ENCODE results near the gene TMEM255B.

TMEM255B gene

DNA sequence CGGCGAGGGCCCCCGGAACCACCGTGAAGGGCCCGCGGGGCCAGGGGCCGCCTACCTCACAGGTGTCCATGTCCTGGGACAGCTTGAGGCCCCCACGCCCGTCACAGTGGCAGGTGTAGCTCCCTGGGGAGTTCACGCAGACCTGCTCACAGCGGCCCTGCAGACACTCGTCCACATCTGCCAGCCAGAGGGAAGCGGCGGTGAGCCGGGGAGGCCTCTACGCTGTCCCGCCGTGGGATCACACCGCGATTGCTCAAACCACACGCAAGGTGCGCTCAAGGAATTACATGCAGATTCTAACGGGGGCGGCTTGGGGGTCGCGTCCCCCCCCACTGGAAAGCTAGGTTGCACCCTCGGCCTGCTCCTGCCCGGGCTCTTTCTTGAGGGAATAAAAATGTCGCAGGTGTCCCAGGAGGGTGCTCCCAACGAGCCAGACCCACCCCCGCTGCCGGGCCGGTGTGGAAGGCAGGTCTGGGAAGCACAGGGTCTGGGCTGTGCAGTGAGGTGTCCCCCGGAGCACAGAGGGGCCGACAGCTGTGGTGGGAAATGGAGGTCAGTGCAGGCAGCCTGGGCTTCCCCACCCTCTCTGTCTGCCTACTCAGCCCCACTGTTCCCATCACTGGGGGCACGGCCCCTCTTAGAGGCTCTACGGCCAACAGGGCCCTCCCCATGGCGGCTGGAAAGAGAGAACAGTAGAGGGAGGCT, 75.6 kb downstream of the TMEM255B start:
- no peak for DNase-seq (ENCODE audit: low spot score)

DNA sequence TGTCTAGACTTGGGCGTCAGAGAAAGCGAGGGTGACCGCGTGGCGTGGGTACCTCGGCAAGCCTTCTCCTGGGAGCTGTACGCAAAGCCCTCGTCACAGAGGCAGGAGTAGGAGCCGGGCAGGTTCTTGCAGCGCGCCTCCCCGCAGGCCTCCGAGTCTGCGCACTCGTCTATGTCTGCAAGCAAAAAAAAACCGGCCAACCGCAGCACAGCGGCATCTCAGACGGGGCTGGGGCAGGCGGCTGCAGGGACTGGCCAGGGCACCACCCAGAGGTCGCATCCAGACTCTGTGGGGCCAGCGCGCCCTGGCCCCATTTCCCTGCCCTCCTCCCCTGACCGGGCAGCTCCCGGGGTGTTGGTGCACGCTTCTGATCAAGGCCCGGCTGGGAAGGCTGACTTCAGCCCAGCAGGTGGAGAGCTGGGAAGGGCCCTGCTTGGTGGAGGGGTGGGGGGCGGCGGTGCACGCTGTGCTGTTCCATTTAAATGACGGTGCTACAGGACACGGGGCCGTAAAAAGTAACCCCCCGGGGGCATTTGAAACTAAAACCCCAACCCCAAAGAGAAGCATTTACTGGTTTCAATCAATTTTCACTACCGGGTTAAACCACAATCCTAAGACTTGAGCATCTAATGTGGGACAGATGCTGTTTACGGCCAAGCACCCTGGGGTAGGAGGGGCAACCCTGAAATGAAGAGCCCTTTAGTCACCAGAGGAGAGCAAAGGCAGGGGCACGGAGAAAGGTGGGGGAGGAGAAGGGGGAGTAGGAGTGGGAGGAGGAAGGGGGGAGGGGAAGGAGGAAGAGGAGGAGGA, 76.6 kb downstream of the TMEM255B start:
- DNase-seq (ENCODE audit: low spot score): no peak

DNA sequence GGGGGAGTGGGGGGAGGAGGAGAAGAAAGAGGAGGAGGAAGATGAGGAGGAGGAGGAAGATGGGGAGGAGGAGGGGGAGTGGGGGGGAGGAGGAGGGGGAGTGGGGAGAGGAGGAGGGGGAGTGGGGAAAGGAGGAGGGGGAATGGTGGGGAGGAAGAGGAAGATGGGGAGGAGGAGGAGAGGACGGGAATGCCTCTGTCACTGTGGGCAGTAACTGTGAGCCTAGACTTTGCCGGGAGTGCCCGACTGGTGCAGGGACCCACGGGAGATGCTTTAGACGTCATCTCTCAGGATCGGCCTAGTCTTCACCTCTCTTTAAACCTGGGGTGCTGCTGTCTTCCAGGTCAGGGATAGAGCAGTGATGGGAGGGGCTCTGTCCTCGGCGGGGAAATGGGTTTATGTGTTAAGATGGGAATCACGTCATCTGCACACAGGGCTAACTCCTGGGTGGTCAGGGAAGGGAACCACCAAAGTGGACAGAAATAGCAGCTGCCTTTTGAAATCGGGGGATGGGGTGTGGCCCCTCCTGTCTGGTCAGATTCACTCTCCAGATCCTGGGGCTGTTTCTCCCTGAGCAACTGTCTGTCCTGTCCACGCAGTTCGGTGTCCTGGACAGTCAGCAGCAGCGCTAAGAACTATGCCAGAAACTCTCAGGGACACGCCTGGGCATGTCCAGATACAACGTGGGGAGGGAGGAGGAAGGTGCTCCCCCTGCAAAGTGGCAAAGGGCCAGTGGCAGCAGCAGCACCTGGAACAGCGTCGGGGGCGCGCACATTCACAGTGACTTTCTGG, 77.9 kb downstream of the TMEM255B start:
- no peak for DNase-seq (ENCODE audit: low spot score)

DNA sequence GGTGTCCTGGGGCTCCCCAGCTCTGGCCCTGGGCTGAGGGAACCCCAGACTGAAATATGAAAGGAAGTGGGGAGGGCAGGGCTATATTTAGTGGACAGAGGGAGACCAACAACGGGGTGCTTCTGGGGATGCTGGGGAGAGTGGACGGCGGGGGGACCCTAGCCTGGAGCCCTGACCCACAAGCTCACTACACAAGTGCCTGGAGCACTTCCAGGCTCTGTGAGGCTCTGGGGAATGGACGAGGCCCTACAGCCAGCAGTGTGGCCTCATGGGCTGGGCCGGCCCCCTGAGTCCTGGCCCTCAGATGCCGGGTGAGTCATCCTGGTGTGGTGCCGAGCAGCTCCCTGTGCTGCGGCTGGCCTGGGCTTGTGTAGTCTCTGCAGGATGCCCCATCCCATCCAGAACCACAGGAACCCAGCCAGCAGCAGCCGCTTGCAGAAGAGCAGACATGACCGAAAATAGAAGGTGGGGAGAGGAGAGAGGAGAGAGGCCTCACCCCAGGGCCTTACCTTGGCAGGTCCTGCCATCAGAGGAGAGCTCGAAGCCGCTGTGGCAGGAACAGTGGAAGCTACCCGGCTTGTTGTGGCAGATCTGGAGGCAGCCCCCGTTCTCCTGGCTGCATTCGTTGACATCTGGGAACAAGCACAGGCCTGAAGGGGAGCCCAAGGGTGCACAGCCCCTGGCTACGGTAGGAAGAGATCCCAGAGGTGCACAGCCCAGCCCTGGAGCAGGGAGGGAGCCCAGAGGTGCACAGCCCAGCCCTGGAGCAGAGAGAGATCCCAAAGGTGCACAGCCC, 78.7 kb downstream of the TMEM255B start:
- DNase-seq (ENCODE audit: low spot score): no peak

DNA sequence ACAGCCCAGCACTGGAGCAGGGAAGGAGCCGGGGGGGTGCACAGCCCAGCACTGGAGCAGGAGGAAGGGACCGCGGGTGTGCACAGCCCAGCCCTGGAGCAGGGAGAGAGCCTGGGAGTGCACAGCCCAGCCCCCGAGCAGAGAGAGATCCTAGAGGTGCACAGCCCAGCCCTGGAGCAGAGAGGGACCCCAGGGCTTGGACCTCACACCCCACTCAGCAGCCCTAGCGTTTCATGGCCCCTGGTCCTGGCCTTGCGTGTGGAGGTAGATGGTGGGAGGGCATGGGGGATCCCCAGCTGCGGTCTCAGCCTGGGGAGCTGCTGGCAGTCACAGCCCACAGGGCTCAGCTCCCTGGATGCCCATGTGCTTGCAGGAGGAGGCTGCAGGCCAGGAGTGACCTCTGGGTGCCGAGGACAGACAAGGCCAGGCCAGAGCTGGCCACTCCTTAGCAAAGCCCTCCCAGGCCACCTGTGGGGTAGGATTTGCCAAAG, 79.7 kb downstream of the TMEM255B start:
- no peak for DNase-seq (ENCODE audit: low spot score)

DNA sequence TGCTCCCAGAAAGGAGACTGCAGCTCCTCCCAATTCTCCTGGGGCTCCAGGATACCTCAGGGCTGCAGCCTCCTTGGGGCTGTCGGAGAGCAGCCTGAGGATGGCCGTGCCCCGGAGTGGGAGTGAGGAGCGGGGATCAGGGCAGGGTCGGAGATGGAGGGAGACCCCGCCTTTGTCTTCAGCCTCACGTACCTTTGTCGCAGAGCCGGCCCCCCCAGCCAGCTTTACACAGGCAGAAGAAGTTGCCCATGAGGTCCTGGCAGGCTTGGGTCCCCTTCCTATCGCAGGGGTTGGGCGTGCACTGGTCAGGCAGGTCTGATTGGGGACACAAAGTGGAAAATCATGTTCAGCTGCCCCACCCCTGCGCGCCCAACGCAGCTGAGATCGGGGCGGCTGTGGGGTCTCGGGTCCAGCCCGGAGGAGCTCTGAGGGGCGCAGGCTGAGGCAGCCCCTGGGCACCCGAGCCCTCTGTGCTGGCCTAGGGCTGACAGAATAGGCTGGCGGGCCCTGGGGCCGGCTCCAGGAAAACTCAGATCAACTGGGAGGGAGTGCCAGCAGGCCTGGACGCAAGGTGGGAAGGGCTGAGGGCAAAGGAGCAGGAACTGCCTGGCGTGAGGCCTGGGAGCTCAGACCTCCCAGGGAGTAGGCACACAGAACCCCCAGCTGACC, 80.6 kb downstream of the TMEM255B start:
- DNase-seq (ENCODE audit: low spot score): no peak

DNA sequence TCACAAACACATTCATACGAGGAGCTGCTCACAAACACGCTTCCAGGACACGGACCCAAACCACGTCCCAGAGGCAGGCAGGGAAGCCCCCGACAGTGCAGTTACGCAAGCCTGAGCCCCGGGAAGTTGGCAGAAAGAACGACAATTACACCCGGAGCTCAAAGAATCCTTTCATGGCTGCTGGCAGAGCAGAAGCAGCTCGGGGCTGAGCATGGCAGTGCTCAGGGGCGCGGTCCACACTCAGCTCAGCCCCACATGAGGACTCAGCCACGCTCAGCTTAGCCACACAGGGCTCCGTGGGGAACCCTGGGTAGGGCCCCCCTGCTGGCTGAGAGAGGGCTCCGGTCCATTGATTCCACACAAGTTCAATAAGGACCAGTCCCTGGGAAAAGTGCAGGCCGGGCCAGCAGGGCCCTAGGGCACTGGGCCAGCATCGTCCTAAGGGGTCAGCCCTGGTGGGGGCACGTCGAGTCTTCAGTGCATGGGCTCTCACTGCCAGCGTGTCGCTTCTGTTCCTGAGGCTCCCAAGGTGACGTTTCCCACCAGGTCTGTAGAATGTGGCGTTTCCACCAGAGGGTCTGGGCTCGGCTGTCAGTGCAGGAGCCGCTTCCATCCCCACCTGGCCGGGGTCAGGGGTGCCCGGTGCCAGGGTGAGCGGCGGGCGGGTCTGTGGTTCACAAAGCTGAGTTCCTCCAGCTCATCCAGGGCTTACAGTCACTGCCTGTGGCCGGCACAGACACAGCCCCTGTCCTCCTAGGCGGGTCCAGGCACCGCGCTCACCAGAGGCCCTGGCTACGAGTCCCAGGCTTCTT, 81.7 kb downstream of the TMEM255B start:
- DNase-seq (ENCODE audit: low spot score): no peak

DNA sequence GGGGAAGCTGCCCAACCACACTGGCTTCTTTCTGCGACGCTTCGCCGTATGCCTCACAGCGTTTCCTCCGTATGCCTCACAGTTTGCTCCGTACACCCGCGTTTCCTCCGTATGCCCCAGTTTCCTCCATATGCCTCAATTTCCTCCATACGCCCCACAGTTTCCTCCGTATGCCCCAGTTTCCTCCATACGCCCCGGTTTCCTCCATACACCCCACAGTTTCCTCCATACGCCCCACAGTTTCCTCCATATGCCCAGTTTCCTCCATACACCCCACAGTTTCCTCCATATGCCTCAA, 82.3 kb downstream of the TMEM255B start:
- no peak for DNase-seq (ENCODE audit: low spot score)

DNA sequence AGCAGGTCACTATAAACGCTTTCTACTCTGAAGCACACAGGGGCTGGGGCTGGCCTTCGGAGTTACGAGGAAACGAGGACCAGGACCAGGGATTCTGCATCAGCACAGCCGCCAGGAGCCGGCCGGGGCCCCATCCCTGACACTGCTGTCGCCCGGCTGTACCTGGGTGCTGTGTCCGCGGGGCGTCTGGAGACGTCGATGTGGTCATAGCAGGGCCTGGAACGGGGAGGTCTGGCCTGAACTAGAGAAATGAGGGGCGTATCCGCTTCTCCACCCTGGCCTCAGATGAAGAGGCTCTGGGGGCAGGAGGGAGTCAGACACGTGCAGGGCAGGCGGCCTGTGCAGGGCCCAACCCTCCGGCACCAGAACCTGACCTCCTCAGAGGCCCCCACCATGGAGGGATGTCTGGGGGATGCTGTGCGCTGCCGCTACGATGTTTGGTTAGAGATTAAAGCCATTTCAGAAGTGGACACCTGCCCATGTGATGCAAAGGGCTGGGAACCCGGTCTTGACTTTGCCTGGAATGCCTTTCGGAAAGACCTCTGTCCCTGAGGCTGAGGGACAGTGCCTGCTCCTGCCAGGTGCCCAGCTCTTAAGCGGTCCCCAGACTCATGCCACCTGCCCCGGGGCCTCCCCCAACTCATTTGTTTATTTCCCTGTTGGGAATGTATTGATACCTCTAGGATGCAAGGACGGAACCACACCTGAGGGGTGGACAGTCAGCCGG, 83.5 kb downstream of the TMEM255B start:
- no peak for DNase-seq (ENCODE audit: low spot score)

DNA sequence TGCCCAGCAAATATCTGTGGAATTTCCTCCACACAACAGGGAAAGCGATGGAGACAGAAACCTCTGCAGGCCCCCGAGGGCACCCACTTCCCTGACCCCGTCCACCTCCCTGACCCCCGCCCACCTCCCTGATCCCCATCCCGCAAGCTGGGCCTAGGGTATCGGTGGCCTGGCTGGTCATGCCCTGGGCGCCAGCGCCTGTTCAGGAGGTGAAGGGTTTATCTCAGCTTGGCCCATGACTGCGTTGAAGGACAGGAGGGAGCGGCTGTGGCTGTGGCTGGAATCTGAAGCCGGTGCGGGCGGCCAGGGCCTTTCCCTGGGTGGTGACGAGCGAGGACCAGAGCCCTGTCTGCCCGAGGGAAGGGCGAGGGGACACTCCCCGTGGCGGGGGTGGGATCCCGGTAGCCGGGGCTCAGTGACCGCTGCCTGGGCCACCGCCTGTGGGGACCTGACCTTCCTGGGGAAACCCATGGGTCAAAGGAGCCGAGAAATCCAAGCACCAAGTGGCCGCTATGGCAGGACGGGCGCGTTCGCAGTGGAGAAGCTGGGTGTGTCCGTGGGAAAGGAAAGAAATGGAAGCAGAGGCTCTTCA, 84.1 kb downstream of the TMEM255B start:
- DNase-seq (ENCODE audit: low spot score): no peak

DNA sequence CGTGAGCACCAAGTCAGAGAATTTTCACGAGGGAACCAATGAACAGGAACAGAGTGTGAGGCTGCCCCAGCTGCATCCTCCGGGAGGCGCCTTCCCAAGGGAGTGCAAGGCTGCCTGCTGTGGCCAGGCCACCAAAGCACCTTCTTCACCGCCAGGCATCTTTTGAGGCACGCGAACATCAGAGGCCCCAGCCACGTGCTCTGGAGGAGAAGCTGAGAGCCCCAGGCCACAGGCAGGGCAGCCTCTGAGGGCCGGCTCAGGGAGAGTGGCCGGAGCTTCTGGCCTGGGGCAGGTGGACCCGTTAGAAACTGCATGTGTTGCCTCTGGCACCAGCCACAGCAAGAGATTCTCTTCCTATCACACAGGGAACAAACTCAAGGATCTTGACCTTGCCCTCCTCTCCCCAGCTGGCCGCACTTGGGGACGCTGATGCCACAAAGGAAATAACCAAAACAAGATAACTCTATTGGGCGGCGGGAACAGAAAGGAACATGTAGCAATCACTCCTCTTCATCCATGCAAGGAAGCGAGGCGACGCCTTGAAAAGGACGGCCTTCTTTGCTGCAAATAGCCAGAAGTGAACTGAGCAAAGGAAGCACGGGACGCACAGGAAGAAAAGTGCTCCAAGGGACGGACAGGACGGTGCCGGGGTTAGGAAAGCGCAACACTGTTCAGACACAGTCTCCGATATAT, 85.0 kb downstream of the TMEM255B start:
- DNase-seq (ENCODE audit: low spot score): no peak

DNA sequence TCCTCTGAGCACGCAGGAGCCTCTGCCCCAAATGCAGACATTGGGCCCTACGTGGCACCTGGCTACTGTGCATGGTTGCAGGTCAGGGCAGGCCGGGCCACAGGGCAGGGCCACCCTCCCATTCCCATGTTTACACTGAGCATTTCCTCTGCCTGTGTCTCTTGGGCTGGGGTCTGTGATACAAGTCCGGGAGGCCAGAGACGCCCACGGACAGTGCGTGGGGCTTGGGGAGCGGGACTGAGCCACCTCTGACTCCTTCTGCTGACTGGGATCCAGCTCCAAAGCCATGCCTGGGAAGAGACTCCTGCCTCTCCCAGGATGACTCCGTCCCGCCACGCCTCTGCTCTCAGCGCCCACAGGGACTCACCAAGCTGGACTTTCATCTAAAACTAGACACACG, 86.0 kb downstream of the TMEM255B start:
- no peak for DNase-seq (ENCODE audit: low spot score)

DNA sequence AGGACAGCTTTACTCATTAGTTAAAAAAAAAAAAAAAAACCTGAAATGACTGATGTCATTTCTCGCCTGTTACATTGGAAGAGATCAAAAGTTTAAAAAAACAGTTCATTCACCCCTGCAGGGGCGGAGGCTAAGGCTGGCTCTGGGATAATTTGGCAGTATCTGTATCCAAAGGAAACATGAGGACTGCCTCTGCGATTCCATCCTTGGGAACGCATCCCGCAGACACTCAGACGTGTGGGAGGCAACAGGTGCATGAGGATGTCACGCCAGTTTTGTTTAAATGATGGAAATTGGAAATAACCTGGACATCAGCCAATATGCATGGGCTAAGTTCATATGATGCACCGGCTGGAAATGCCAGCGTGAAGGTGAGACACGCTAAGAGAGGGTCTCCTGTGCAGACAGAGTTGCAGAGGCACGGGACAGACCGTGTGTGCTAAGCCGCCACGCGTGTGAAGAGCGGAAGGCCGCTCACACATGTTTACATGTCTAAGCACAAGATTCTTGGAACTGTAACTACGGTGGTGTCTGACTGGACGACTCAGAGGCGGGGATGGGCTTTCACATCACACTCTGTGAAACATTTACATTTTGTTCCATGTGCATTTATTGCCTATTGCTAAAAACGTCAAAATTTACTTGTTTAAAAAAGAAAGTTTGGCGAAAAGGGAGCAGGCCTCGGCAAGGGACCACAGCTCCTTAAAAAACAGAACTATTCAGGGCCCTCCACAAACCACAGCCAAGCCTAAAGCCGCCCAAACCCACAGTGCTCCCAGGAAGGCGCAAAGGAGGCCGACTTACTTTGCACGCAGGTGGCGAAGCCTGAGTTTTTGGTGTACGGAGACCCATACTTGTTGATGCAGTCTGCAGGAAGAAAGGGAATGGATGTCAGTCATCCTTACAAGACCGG, 87.0 kb downstream of the TMEM255B start:
- no peak for DNase-seq (ENCODE audit: low spot score)

DNA sequence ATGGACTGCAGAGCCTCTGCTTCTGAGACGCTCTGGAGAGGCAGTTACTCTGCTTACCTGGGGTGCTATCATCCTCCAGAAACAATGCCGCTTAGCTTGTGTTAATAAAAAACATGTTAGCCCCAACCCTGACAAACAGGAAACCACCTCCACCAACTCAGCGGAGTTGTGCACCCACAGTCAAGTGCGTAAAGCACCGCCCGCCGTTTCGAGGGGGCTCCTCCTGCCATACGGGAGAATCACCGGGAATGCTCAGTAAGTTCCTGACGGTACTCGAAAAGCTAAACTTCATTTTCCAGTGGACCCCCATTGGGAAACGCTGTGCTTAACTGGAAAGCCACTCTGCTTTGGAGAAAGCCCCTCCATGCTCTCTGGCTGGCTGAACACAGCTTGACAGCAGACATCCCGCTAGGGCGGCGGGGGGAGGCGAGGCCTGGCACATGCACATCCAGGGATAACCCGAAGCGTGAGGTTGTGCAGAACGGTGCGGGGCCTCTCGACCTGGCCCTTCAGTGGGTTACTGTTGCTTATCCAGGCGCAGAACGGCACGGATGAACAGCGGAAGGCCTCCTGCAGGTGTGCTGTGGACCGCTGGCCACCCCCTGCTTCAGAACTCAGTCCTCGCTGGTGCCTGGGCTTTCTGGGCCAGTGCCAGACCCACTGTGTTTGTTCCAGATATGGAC, 87.8 kb downstream of the TMEM255B start:
- no peak for DNase-seq (ENCODE audit: low spot score)

DNA sequence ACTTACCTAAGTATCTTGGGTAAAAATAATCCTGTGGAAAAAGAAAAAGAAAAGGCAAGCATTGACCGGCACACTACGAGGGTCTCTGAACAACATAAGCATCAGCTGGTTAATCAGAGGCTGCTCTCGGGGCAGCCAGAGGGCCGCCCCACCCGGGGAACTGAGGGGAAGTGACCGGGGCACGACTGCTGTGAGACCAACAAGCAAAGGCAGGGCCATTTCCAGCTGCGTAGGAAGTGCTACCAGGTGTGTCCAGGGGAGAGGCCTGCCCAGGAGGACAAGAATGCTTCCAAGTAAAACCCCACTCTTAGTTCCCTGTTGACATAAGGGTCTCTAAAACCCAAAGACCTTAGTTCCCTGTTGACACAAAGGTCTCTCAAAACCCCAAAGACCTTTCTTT, 89.0 kb downstream of the TMEM255B start:
- DNase-seq (ENCODE audit: low spot score): no peak

DNA sequence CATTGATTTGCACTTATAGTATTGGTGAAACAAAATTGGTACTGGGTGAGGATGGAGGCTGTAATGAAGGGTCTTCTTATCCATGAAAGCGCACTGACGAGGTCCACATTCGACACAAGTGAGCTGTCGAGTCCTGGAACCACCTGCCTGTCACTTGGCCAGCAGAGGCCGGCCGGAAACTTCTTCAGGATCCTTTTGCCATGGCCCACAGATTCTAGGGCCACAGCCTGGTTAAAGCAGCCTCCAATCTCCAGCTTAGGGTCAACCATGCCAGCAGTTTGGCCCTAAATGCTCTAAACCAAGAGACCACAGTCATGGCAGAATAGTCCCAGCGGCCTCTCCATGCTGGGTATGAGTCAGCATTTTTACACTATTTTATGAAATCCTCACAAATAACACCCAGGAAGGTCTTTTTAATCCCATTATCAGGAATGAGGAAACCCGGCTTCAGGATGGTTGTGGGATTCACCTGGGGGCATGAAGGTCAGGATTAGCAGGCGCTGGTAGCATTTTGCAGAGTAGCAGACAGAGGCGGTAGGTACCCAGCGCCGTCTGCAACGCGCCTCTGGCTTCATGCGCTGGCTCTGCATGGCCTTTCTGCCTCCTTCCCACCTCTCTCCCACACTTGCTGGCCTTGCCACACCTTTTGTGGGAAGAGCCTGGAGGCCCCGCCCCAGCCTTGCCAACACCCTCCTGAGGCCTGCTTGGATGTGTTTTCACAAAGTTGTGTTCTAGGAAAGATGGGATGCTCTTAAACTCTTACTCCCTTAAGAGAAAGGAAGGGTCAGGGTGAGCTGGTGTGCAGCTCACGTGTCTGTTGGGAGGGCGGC, 89.6 kb downstream of the TMEM255B start:
- DNase-seq (ENCODE audit: low spot score): no peak

Measured in NAMALWA (cell line).